ENCODE results near the gene SLC6A3. TPM values are rescaled to one million over a fixed set of nuclear protein-coding genes. Genes with fewer than 3 reads are reported as not detected.

The SLC6A3 gene
- total and polyA plus RNA-seq, 9 of the 15 experiments (the other 6 are each of a cell fraction or from before 2014, with no cell fraction given) = not detected

GRCh38 chr5:1473746-1474145, 28.5 kb upstream of the SLC6A3 start (continued):
- TF ChIP-seq UBTF (IDR thresholded peaks at IDR 0.05; ENCODE audit: borderline replicate concordance in 1 of 2, low read depth in 2 of 2, low read length in 2 of 2) (no peak), ZNF77 (CRISPR knock-in tag; IDR thresholded peaks at IDR 0.05) (no peak), GATAD2B (IDR thresholded peaks at IDR 0.05; ENCODE audit: borderline replicate concordance) (no peak), MITF (IDR thresholded peaks at IDR 0.05) (no peak), EWSR1 (IDR thresholded peaks at IDR 0.05; ENCODE audit: borderline replicate concordance, low read depth, partially characterized antibody) (no peak), GMEB1 (CRISPR knock-in tag; IDR thresholded peaks at IDR 0.05) (no peak), KDM4B (IDR thresholded peaks at IDR 0.05; ENCODE audit: borderline replicate concordance in 2 of 2, low read depth in 1 of 2) (no peak)
